D721Med (cell line): ENCODE data around the gene ZNF777.
"Not testable (repeated sequence)": the region's sequence is repeated elsewhere in the genome, so short reads cannot be mapped to it uniquely, and the experiment has no call there.

ENCODE experiments used
- DNase-seq: peaks from one replicate; pipeline ENCODE4 v3.0.0; 2011; ENCODE audit warnings: low spot score; ENCODE audit not compliant: insufficient read length
- FAIRE-seq: peaks from 2 replicates; lab custom pipeline; 2011; peaks lifted over from hg19 to GRCh38; lab: Jason Lieb, UNC
- TF ChIP-seq, protein P1 (sequence below): IDR thresholded peaks from 2 replicates; pipeline ENCODE4 v1.5.1; 2012; ENCODE audit warnings: mild to moderate bottlenecking, control low read depth; ENCODE audit not compliant: insufficient read depth; ENCODE audit errors: missing control alignments

ZNF777 gene

DNA sequence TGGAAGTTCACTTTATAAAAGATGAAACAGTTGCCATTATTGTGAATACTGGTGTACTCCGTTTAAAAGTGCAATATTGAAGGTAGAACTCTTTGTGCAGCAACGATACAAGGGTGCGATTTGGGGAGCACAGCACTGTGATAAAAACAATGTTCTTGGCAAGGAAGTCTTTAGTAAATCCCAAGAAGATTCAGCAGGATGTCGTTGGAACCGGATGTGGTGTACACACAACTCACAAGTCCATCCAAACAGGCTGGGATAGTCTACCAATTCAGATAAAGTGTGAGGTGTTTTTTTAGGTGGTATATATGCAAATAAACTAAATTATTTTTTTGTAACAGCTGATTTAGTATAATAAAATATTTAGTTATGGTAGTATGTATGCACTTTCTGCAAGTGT is 46.7 kb downstream of the ZNF777 start:
- DNase-seq (no peak), FAIRE-seq (no peak)
- TF ChIP-seq, protein P1, sequence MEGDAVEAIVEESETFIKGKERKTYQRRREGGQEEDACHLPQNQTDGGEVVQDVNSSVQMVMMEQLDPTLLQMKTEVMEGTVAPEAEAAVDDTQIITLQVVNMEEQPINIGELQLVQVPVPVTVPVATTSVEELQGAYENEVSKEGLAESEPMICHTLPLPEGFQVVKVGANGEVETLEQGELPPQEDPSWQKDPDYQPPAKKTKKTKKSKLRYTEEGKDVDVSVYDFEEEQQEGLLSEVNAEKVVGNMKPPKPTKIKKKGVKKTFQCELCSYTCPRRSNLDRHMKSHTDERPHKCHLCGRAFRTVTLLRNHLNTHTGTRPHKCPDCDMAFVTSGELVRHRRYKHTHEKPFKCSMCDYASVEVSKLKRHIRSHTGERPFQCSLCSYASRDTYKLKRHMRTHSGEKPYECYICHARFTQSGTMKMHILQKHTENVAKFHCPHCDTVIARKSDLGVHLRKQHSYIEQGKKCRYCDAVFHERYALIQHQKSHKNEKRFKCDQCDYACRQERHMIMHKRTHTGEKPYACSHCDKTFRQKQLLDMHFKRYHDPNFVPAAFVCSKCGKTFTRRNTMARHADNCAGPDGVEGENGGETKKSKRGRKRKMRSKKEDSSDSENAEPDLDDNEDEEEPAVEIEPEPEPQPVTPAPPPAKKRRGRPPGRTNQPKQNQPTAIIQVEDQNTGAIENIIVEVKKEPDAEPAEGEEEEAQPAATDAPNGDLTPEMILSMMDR, result no peak

DNA sequence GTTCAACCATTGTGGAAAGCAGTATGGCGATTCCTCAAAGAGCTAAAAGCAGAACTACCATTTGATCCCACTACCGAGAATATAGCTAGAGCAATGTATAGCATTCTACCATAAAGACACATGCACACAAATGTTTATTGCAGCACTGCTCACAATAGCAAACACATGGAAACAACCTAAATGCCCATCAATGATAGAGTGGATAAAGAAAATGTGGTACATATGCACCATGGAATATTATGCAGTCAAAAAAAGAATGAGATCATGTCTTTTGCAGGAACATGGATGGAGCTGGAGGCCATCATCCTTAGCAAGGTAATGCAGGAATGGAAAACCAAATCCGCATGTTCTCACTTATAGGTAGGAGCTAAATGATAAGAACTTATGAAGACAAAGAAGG is 47.8 kb downstream of the ZNF777 start:
- not testable (repeated sequence) for FAIRE-seq, DNase-seq

GRCh38 chr7:149409895-149410294 is 51.0 kb downstream of the ZNF777 start:
- TF ChIP-seq, protein P1, result no peak
- DNase-seq (no peak), FAIRE-seq (no peak)

DNA sequence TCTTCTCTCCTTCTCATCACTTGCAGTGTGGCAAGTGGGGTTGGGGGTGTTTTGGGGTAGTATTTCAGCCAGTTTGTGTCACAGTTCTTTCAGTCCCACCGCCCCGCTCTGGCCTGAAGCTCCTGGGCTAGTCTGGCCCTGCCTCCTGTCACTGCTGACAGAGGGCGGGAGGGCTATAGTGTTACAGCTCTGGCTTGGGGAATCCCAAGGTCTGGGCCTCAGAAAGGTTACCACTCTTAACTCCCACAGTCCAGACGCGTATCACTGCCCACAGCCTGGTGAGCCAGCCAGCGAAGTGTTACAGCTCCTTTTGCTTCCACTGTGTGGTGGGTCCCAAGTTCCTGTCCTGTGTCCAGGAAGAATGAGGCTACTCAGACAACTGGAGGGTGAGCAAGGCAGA is 56.0 kb downstream of the ZNF777 start:
- FAIRE-seq (no peak), DNase-seq (no peak)
- TF ChIP-seq, protein P1, result no peak

DNA sequence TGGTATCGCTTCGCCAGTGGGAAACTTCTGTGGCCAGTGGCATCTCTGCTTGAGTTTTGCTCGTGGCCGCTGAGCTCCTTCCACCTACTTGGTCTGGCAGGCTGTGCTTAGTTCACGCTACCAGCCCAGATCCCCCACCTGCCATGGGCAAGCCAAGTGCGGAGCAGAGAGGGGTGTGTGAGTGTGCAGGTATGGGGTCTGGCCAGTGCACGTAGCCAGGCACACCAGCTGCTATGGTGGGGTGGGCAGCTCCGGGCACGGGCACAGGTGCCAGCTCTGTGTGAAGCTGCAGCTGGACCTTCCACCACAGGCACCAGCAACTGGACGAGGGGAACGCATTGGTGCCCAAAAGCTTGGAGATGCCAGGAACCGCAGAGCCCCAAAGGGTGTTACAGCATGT is 56.5 kb downstream of the ZNF777 start:
- no peak for DNase-seq
- TF ChIP-seq, protein P1, result no peak
- FAIRE-seq, result no peak

DNA sequence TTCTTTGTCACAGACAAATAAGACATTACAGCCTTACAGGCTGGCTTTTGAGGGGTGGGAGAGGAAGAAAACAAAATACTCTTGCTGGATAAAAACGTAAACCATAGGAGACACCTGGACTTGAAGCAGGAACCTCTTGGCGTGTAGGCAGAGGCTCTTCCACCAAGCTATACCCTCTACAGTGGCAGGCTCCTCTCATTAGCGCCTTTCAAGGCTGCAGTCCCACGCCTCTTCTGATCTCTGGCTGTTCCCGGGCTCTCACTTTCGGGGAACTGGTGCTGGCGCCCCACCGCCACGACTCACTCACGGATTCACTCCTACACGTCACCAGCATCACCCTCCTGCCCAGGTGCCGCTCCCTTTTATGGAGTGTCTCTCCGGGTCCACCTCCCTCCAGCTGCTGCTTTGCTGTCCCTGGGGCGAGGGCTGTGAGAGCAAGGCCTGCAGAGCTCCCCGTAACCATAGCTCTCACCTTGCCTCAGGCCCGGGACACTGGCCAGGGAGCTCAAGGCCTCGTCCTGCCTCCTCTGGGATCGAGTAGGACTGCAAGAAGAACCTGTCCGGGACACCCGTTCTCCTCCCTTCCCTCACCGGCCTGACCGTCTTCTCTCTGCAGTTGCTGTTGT is 62.6 kb downstream of the ZNF777 start:
- FAIRE-seq (no peak), DNase-seq (no peak)
- TF ChIP-seq, protein P1, result no peak

DNA sequence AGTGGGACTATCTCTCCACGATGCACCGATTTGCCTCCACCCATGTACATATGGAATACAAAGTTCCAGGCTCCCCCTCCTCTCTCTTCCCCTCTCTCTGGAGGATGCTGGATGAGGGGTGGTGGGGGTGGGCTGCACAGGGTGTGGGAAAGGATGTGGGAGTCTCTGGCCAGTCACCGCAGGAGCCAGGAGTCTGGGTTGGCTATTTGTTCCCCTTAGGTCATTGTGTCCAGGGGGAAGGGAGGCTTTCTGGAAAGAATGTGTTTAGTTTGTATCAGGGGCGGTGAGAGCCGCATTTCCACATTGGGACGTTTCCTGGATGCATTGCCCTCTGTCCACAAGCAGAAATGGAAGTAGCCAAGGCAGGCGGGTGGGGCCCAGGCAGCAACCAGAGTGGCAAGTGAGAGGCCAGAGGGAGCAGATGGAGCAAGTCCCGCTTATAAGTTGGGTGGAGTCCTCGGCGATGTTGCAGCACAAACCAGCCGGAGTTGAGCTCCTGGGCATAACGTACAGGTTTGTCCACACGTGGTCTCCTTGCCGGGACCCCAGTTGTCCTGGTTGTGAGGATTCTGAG is 63.3 kb downstream of the ZNF777 start:
- DNase-seq (no peak), FAIRE-seq (no peak)
- TF ChIP-seq, protein P1, result no peak

- DNase-seq, FAIRE-seq: not testable (repeated sequence)
These were observed 72.1 kb downstream of the ZNF777 start for GRCh38 chr7:149388550-149389335.

GRCh38 chr7:149386514-149386913 is 74.3 kb downstream of the ZNF777 start:
- FAIRE-seq, result peak; percentile 38
- not testable (repeated sequence) for DNase-seq
